Adrenal gland (tissue), 12 donors: ENCODE data around the gene TIGD4. TPM values are rescaled to one million over a fixed set of nuclear protein-coding genes. Genes with fewer than 3 reads are reported as not detected.
"Not testable (repeated sequence)": the region's sequence is repeated elsewhere in the genome, so short reads cannot be mapped to it uniquely, and the experiment has no call there.

ENCODE experiments used
- DNase-seq, 7 donors: peaks; one replicate each; pipeline ENCODE4 v3.0.0-alpha.2; 2019 to 2020
- H3K27ac ChIP-seq, 5 donors: fragments of 200-600 bp; sonication (generic) in 4 of 5; 1 replicate in 3 of 5; 2 replicates in 2 of 5; pipeline versions ENCODE4 v1.5.1 to v1.8.0; 2016 to 2020; ENCODE audit warnings: mild to moderate bottlenecking in 1 of 5
- H3K27me3 ChIP-seq: fragments of 200-600 bp; 2 replicates; pipeline ENCODE4 v1.8.0; 2021
- H3K36me3 ChIP-seq, 2 donors: fragments of 200-600 bp; replicated peaks in 1 of 2; 1 replicate in 1 of 2; 2 replicates in 1 of 2; pipeline versions ENCODE4 v1.5.1 to v1.8.0; 2018 to 2022
- H3K4me1 ChIP-seq, 2 donors: fragments of 200-600 bp; replicated peaks in 1 of 2; 1 replicate in 1 of 2; 2 replicates in 1 of 2; pipeline versions ENCODE4 v1.5.1 to v1.8.0; 2018 to 2021
- H3K4me3 ChIP-seq, 4 donors: fragments of 200-600 bp; sonication (generic) in 3 of 4; one replicate each; pipeline ENCODE4 v1.5.1; 2016 to 2018
- H3K9me3 ChIP-seq, 3 donors: fragments of 200-600 bp; sonication (generic) in 1 of 3; replicated peaks in 1 of 3; 1 replicate in 2 of 3; 2 replicates in 1 of 3; pipeline versions ENCODE4 v1.5.1 to v1.8.0; 2016 to 2021
- POLR2A ChIP-seq, 2 donors: fragments of 450-650 bp; IDR thresholded peaks; one replicate each; pipeline ENCODE4 v1.6.1; 2017; ENCODE audit warnings: antibody characterized with exemption in 2 of 2, mild to moderate bottlenecking in 2 of 2, moderate library complexity in 1 of 2
- WGBS, 4 donors: extraction: QIAGEN DNeasy Blood & Tissue Kit in 2 of 4; methylation state at CpG; one replicate each; pipeline versions ENCODE4 v1.1.5 to v1.1.7; 2013 to 2017; 5-methylcytosine and 5-hydroxymethylcytosine counted together
- intact Hi-C, 2 donors: fragments of 100-400 bp; cut with DNase I; formaldehyde crosslinking; loops; one replicate each; pipeline versions ENCODE4 v1.14.1 to v1.15.0; 2022 to 2023
- polyA plus RNA-seq, 3 donors: library from polyadenylated mRNA; stranded (reverse); fragments of 200-250 nt in 2 of 3; fragments of 350-450 nt in 1 of 3; fragmentation: Illumina TruSeq in 1 of 3; extraction: RNeasy Lipid Tissue Mini Kit (QIAGEN cat#74804) in 1 of 3; gene quantifications; one replicate each; pipeline ENCODE4 v1.2.3, GENCODE V29; 2013 to 2014
- total RNA-seq, 9 donors: library from RNA; depleted of rRNA in 4 of 9; stranded (reverse); fragments of >200 nt in 4 of 9; fragments of 120-200 nt in 1 of 9; fragmentation: NEBNext Ultra II Directional in 1 of 9; extraction: Animal tissue kit (Norgen Biotek cat#: 25700) in 1 of 9; gene quantifications; one replicate each; pipeline versions ENCODE4 v1.1.0 to v1.2.4, GENCODE V29; 2013 to 2023
- TF ChIP-seq, protein P1 (sequence below), 6 experiments: fragments of 450-650 bp in 4 of 6; fragments of 200-600 bp in 2 of 6; sonication (generic) in 1 of 6; IDR thresholded peaks; 1 replicate in 5 of 6; 2 replicates in 1 of 6; pipeline versions ENCODE4 v1.5.1 to v1.8.0; 2016 to 2021; ENCODE audit warnings: antibody characterized with exemption in 6 of 6, mild to moderate bottlenecking in 2 of 6, moderate library complexity in 1 of 6
- donor health status: healthy with polysubstance abuse.
- donor health status: Bipolar disorder and iron deficiency.
- donor health status: DM: yes; HTN: yes; CAD: no.
- donor health status: DM: no; HTN: no; CAD: no.
- donor health status: DM: no; HTN: no; CAD: no.
- donor health status: DM: yes; HTN: yes; CAD: no.

The TIGD4 gene
- total and polyA plus RNA-seq, 12 donors = 0.08 to 2.0 (median 0.34) TPM; not detected in 1

DNA sequence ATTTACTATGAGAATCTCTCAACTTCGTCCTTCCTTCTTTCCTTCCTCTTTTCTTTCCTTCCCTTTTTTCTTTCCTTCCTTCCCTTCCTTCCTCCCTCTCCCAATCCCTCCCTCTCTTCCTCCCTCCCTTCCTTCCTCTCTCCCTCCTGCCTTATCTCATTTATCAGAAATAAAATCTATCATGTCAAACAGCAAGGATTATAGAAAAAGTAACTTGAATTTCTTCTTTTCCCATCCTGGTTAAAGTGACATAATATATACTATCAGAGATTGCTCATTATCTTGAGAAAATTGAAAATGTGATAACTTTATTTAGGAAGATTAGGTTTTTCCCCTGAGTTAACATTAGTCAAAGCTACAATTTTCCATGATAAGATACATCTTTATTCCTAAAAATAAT is 5.6 kb downstream of the TIGD4 start:
- no peaks in the 10 kb centered on the region for H3K9me3 ChIP-seq
- no peak overlapping the region for H3K4me3 ChIP-seq
- TF ChIP-seq POLR2A (IDR thresholded peaks at IDR 0.05) = no peak
- TF ChIP-seq, protein P1, sequence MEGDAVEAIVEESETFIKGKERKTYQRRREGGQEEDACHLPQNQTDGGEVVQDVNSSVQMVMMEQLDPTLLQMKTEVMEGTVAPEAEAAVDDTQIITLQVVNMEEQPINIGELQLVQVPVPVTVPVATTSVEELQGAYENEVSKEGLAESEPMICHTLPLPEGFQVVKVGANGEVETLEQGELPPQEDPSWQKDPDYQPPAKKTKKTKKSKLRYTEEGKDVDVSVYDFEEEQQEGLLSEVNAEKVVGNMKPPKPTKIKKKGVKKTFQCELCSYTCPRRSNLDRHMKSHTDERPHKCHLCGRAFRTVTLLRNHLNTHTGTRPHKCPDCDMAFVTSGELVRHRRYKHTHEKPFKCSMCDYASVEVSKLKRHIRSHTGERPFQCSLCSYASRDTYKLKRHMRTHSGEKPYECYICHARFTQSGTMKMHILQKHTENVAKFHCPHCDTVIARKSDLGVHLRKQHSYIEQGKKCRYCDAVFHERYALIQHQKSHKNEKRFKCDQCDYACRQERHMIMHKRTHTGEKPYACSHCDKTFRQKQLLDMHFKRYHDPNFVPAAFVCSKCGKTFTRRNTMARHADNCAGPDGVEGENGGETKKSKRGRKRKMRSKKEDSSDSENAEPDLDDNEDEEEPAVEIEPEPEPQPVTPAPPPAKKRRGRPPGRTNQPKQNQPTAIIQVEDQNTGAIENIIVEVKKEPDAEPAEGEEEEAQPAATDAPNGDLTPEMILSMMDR (IDR thresholded peaks at IDR 0.05) = no peak
- DNase-seq = no peak
- peaks cover 0 to 9% of the 10 kb centered on the region in 2 donors for H3K4me1 ChIP-seq
- 42 to 55% (median 43%) methylated on average over 1 of the region's 1 CpG for WGBS, 4 donors
- H3K27ac ChIP-seq = no peak overlapping the region
- intact Hi-C loops = no loop called here
- no peaks in the 10 kb centered on the region for H3K36me3 ChIP-seq
- H3K27me3 ChIP-seq = no peaks in the 10 kb centered on the region

DNA sequence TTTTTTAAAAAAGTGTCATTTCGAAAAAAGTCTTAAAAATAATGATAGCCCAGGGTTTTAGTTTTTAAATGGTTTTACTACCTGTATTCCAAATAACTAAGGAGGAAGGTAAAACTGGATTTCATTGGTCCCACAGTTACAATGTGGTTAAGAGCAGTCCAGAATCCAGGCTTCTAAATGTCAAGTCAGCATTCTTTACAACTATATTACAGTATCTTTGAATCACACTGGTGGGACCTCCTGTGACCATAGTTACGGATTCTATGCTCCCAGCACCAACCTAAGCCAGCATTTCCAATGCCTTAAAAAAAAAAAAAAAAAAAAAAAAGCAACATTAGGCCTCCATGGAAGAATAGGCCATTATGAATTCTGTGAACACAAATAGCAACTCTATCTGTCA is 6.2 kb downstream of the TIGD4 start:
- Histone ChIP-seq H3K36me3 (no peaks in the 10 kb centered on the region), H3K4me3 (no peak overlapping the region), H3K27ac (no peak overlapping the region), H3K27me3 (no peaks in the 10 kb centered on the region), H3K9me3 (no peaks in the 10 kb centered on the region), H3K4me1 (peaks cover 0 to 2% of the 10 kb centered on the region in 2 donors)
- TF ChIP-seq, protein P1 (IDR thresholded peaks at IDR 0.05) = no peak
- TF ChIP-seq POLR2A (IDR thresholded peaks at IDR 0.05) = no peak
- intact Hi-C loops = no loop called here
- 88 to 97% (median 96%) methylated on average over 2 of the region's 2 CpGs for WGBS, 4 donors
- DNase-seq = no peak

DNA sequence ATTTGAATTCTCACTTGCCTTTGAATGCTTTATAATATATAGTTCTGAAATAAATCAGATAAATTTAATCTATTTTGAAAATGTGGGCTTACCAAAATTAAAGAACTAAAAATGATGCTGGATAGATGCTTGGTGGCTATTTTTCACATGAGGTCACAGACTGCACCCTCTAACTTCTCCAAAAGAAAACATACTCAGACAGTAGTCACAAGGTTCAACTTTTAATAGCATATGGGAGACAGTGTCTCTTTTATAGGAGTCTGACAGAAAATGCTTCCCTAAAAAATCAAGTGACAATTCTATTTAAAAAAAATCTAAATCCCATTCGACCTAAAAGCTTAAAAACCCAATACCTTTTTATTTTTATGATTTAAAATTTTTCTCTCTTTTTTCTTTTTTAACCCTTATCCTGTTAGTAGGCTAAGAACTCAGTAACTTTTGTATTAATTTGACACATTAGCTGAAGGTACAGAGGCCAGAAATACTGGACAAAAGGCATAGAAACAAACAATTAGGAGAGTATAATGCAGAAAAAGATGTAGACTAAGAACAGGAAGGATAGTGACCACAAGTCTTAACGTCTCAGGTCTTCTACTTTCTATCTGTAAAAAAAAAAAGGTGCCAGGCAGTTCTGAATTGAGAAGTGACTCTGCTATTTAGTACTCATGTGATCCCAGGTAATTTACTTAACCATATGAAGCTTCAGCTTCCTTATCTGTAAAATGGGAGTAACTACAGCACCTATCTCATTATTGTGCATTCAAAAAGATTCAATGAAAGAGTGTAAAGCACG is 7.6 kb downstream of the TIGD4 start:
- intact Hi-C loops = no loop called here
- H3K9me3 ChIP-seq = no peaks in the 10 kb centered on the region
- no peak for TF ChIP-seq POLR2A (IDR thresholded peaks at IDR 0.05)
- TF ChIP-seq, protein P1 (IDR thresholded peaks at IDR 0.05) = no peak
- H3K36me3 ChIP-seq = no peaks in the 10 kb centered on the region
- H3K27me3 ChIP-seq = no peaks in the 10 kb centered on the region
- no peak overlapping the region for H3K27ac ChIP-seq
- no peaks in the 10 kb centered on the region for H3K4me1 ChIP-seq
- WGBS, 4 donors = 61 to 70% (median 66%) methylated on average over 3 of the region's 3 CpGs
- H3K4me3 ChIP-seq = no peak overlapping the region
- no peak for DNase-seq

DNA sequence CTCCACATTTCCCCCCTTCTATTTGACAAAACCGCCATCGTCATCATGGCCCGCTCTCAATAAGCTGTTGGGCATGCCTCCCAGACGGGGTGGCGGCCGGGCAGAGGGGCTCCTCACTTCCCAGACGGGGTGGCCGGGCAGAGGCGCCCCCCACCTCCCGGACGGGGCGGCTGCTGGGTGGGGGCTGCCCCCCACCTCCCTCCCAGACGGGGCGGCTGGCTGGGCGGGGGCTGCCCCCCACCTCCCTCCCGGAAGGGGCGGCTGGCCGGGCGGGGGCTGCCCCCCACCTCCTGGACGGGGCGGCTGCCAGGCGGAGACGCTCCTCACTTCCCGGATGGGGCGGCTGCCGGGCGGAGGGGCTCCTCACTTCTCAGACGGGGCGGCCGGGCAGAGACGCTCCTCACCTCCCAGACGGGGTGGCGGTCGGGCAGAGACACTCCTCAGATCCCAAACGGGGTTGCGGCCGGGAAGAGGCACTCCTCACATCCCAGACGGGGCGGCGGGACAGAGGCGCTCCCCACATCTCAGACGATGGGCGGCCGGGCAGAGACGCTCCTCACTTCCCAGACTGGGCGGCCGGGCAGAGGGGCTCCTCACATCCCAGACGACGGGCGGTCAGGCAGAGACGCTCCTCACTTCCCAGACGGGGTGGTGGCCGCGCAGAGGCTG is 14.3 kb downstream of the TIGD4 start:
- H3K4me1 ChIP-seq, H3K36me3 ChIP-seq, H3K27ac ChIP-seq, intact Hi-C loops, H3K4me3 ChIP-seq, DNase-seq, H3K9me3 ChIP-seq, H3K27me3 ChIP-seq: not testable (repeated sequence)
- WGBS, 4 donors = 91 to 95% (median 92%) methylated on average over 23 to 54 of the region's 54 CpGs
